ENCODE measurements around the gene UCN2. TPM values are rescaled to one million over a fixed set of nuclear protein-coding genes. Genes with fewer than 3 reads are reported as not detected.

Gene UCN2
- total RNA-seq, 2 donors from 2014 or later = not detected

DNA sequence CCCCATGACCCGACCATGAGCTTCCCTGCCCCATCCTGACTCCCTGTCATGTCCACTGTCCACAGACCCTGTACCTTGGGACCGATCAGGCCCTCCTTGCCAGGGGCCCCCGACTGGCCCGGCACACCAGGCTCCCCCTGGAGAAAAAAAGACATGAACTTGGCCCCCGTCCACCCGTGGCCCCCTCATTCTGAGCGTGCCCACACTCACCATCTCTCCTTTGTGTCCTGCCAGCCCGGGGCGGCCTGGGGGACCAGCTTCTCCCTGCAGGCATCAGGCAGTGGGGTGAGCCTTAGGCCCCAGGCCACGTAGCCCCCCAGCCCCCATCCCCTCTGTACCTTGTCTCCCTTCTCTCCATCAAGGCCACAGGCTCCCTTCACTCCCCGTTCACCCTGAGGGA, 3.9 kb upstream of the UCN2 start:
- DNase-seq (ENCODE audit: low spot score) = no peak
- H3K4me3 ChIP-seq = no peak overlapping the region
- no peaks in the 10 kb centered on the region for H3K4me1 ChIP-seq
- H3K27me3 ChIP-seq = no peaks in the 10 kb centered on the region
- TF ChIP-seq, protein P1, sequence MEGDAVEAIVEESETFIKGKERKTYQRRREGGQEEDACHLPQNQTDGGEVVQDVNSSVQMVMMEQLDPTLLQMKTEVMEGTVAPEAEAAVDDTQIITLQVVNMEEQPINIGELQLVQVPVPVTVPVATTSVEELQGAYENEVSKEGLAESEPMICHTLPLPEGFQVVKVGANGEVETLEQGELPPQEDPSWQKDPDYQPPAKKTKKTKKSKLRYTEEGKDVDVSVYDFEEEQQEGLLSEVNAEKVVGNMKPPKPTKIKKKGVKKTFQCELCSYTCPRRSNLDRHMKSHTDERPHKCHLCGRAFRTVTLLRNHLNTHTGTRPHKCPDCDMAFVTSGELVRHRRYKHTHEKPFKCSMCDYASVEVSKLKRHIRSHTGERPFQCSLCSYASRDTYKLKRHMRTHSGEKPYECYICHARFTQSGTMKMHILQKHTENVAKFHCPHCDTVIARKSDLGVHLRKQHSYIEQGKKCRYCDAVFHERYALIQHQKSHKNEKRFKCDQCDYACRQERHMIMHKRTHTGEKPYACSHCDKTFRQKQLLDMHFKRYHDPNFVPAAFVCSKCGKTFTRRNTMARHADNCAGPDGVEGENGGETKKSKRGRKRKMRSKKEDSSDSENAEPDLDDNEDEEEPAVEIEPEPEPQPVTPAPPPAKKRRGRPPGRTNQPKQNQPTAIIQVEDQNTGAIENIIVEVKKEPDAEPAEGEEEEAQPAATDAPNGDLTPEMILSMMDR (IDR thresholded peaks at IDR 0.05) = no peak
- H3K27ac ChIP-seq = no peak overlapping the region
- no peaks in the 10 kb centered on the region for H3K36me3 ChIP-seq
- H3K9me3 ChIP-seq = no peaks in the 10 kb centered on the region

DNA sequence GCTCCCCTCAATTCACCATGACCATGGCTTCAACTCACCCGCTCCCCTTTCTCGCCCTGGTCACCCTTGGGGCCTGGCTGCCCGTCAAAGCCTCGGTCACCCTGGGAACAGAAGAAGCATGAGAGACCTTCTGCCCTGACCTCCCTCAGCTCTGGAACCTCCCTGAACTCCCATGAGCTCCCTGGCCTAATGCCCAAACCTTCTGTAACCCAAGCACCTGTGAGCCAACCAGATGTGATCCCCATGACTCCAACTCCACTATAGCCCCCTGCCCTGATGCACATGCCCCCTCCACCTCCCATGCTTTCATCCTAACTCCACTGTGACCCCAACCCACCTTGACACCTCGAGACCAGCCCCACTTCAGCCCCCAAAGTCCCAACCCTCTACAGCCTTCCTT, 3.5 kb upstream of the UCN2 start:
- Histone ChIP-seq H3K27me3 (no peaks in the 10 kb centered on the region), H3K27ac (no peak overlapping the region), H3K4me1 (no peaks in the 10 kb centered on the region), H3K36me3 (no peaks in the 10 kb centered on the region), H3K9me3 (no peaks in the 10 kb centered on the region), H3K4me3 (no peak overlapping the region)
- no peak for DNase-seq (ENCODE audit: low spot score)
- TF ChIP-seq, protein P1 (IDR thresholded peaks at IDR 0.05) = no peak

DNA sequence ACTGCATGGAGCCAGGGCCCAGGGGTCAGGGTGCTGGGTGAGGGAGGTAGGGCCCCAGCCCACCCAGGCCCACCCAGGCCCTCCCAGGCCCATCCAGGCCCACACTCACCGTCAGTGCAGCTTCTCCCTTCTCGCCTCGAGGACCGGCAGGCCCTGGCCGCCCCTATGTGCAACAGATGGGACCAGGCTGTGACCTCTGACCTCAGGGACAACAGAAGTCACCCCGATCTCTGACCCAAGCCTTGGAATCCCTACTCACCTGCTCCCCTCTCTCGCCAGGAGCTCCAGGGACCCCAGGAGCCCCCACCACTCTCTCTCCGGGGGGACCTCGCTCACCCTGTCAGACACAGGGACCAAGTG, 2.8 kb upstream of the UCN2 start:
- no peaks in the 10 kb centered on the region for H3K36me3 ChIP-seq
- no peaks in the 10 kb centered on the region for H3K27me3 ChIP-seq
- DNase-seq (ENCODE audit: low spot score) = no peak
- H3K27ac ChIP-seq = no peak overlapping the region
- H3K9me3 ChIP-seq = no peaks in the 10 kb centered on the region
- TF ChIP-seq, protein P1 (IDR thresholded peaks at IDR 0.05) = no peak
- H3K4me1 ChIP-seq = peaks cover 0 to 2% of the 10 kb centered on the region in 2 donors
- H3K4me3 ChIP-seq = no peak overlapping the region

DNA sequence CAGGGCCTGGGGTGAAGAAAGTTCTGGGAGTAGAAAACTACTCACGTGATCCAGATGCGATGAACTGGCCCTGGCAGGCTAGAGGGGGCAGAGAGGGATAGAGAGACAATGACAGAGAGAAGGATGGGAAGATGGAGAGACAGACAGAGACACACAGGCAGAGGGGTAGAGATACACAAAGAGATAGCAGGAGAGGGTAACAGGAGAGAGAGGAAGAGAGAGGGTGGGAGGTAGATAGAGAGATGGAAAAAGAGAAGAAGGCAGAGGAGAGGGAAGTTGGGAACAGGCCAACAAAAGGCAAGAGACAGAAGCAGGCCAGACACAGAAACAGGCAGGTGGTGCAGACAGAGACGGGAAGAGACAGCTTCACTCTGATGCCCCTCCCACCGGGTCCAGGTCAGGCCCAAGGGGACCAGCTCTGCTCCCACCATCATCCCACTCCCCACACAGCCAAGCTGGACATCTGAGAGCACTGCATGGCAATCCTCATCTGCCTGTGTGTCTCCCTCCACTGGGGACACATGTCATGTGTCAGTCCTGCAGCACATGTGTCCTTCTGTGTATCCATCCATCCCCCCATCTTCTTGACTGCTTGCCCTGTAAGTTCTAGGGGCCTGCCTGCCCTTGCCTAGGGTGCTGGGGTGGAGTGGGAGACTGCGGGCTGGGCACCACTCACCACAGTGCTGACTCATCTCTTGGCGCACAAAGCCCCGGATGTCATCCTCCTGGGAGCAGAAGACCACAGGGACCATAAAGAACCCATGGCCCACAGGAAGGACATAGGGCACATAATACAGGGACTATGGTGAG, 2.2 kb upstream of the UCN2 start:
- TF ChIP-seq, protein P1 (IDR thresholded peaks at IDR 0.05) = no peak
- H3K4me1 ChIP-seq = peaks cover 0 to 8% of the 10 kb centered on the region in 2 donors
- no peaks in the 10 kb centered on the region for H3K27me3 ChIP-seq
- no peaks in the 10 kb centered on the region for H3K36me3 ChIP-seq
- no peak overlapping the region for H3K27ac ChIP-seq
- no peak for DNase-seq (ENCODE audit: low spot score)
- no peaks in the 10 kb centered on the region for H3K9me3 ChIP-seq
- H3K4me3 ChIP-seq = no peak overlapping the region

DNA sequence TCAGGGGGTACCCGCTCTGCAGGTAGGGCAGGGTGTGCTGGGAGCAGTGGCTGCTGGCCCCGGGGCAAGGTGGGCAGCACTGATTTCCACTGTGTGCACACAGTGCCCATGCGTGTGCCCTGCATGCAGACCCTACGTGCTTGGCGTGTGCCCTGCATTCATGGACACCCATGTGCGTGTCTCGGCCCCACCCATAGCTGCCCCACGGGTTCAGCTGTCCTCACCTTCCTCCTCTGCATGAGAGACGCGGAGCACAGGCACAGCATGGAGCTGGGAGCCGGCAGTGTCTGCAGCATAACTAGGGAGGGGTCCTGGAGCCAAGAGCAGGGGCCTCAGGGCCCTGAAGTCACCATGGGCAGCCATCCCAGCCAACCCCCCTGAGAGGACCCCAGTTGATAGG, 1.6 kb upstream of the UCN2 start:
- Histone ChIP-seq H3K4me1 (peaks cover 0 to 14% of the 10 kb centered on the region in 2 donors), H3K9me3 (no peaks in the 10 kb centered on the region)

More for the DNA sequence above, 1.6 kb upstream of the UCN2 start:
- Histone ChIP-seq H3K36me3 (no peaks in the 10 kb centered on the region), H3K4me3 (no peak overlapping the region), H3K27me3 (no peaks in the 10 kb centered on the region), H3K27ac (no peak overlapping the region)
- DNase-seq (ENCODE audit: low spot score) = no peak
- TF ChIP-seq, protein P1 (IDR thresholded peaks at IDR 0.05) = no peak
